T-cell (primary cell): ENCODE measurements around the gene SBNO1. TPM values are rescaled to one million over a fixed set of nuclear protein-coding genes. Genes with fewer than 3 reads are reported as not detected.

Experiments used
- ATAC-seq, 4 experiments: fragments of 200-7000 bp in 3 of 4; fragments of 150-1000 bp in 1 of 4; cut with Tn5 transposase; replicated peaks in 1 of 4; 1 replicate in 3 of 4; 2 replicates in 1 of 4; pipeline ENCODE4 v1.10.0; 2021; ENCODE audit warnings: moderate library complexity in 3 of 4, mild to moderate bottlenecking in 2 of 4, moderate number of reproducible peaks in 1 of 4
- CTCF ChIA-PET, 2 donors: fragments of 300-600 bp; sonication (Branson Sonifier 250); formaldehyde crosslinking; loops; one replicate each; lab custom pipeline; 2022; ENCODE audit warnings: antibody characterized with exemption in 2 of 2; lab: Charles Lee
- POLR2A ChIA-PET, 2 donors: fragments of 300-600 bp; sonication (Branson Sonifier 250); formaldehyde crosslinking; loops; one replicate each; lab custom pipeline; 2022; ENCODE audit warnings: antibody characterized with exemption in 2 of 2; lab: Charles Lee
- DNase-seq, 35 experiments: peaks; one replicate each; pipeline versions ENCODE4 v3.0.0 to v3.0.0-alpha.2; 2013 to 2023
- H3K27ac ChIP-seq: one replicate; pipeline ENCODE4 v1.5.1; 2013; ENCODE audit warnings: low read length
- H3K27me3 ChIP-seq, 2 experiments: replicated peaks in 1 of 2; 1 replicate in 1 of 2; 2 replicates in 1 of 2; pipeline versions ENCODE4 v1.6.1 to v1.7.0; 2013; ENCODE audit warnings: low read length in 1 of 2, mixed read lengths in 1 of 2; ENCODE audit not compliant: control insufficient read depth in 2 of 2, insufficient read depth in 2 of 2; ENCODE audit errors: extremely low read depth in 1 of 2
- H3K36me3 ChIP-seq, 2 donors: 1 replicate in 1 of 2; 2 replicates in 1 of 2; pipeline versions ENCODE4 v1.6.1 to v1.7.0; 2013; ENCODE audit warnings: low read length in 1 of 2; ENCODE audit not compliant: control insufficient read depth in 2 of 2, insufficient read depth in 1 of 2; ENCODE audit errors: extremely low read depth in 1 of 2
- H3K4me1 ChIP-seq, 2 experiments: 1 replicate in 1 of 2; 2 replicates in 1 of 2; pipeline versions ENCODE4 v1.6.1 to v1.7.0; 2013; ENCODE audit warnings: low read length in 2 of 2, mixed read lengths in 1 of 2; ENCODE audit not compliant: insufficient read depth in 2 of 2, control insufficient read depth in 1 of 2; ENCODE audit errors: extremely low read depth in 1 of 2
- H3K4me3 ChIP-seq, 2 donors: 1 replicate in 1 of 2; 2 replicates in 1 of 2; pipeline versions ENCODE4 v1.5.1 to v1.7.0; 2013; ENCODE audit warnings: mild to moderate bottlenecking in 2 of 2, low read length in 1 of 2, moderate library complexity in 1 of 2; ENCODE audit not compliant: control insufficient read depth in 1 of 2; ENCODE audit errors: extremely low read depth in 1 of 2
- H3K9me3 ChIP-seq: 2 replicates; pipeline ENCODE4 v1.7.0; 2013
- H3K27ac Mint-ChIP-seq, 2 donors: one replicate each; pipeline ENCODE4 v1.8.0; 2020 to 2021; ENCODE audit warnings: mild to moderate bottlenecking in 2 of 2, mixed read lengths in 2 of 2
- H3K27me3 Mint-ChIP-seq, 2 donors: one replicate each; pipeline ENCODE4 v1.8.0; 2021 to 2022; ENCODE audit warnings: mixed read lengths in 2 of 2
- H3K36me3 Mint-ChIP-seq: one replicate; pipeline ENCODE4 v1.8.0; 2021; ENCODE audit warnings: mixed read lengths
- H3K4me1 Mint-ChIP-seq, 3 donors: one replicate each; pipeline ENCODE4 v1.8.0; 2020 to 2022; ENCODE audit warnings: mixed read lengths in 3 of 3, mild to moderate bottlenecking in 1 of 3
- H3K4me3 Mint-ChIP-seq, 3 donors: one replicate each; pipeline ENCODE4 v1.8.0; 2020 to 2022; ENCODE audit warnings: mild to moderate bottlenecking in 3 of 3, mixed read lengths in 3 of 3, moderate library complexity in 3 of 3
- H3K9me3 Mint-ChIP-seq, 3 donors: one replicate each; pipeline ENCODE4 v1.8.0; 2020 to 2022; ENCODE audit warnings: mixed read lengths in 3 of 3
- WGBS: methylation state at CpG from one replicate; pipeline ENCODE4 v1.1.5; 2013; ENCODE audit warnings: missing lambda C conversion rate; ENCODE audit not compliant: insufficient coverage; 5-methylcytosine and 5-hydroxymethylcytosine counted together
- total RNA-seq, 35 experiments: library from RNA in 6 of 35; stranded (reverse) in 6 of 35; fragments of 120-200 nt in 1 of 35; gene quantifications; one replicate each; pipeline versions ENCODE4 v1.2.1 to v1.2.4 and lab custom pipeline; 2013 to 2026

Gene SBNO1
- total RNA-seq, 5 donors from 2014 or later (not counting 1 experiment from before 2014, with no cell fraction given), result 36.1 to 42.1 (median 38.6) TPM

- WGBS, result 31% methylated on average over 27 of the region's 32 CpGs
- Mint-ChIP-seq H3K27ac (peak overlapping the region in 1 of 2 donors; percentile 75), H3K4me3 (peak overlapping the region; percentile 77 to 79 (median 79)), H3K27me3 (no peaks in the 10 kb centered on the region), H3K9me3 (no peaks in the 10 kb centered on the region), H3K36me3 (no peaks in the 10 kb centered on the region), H3K4me1 (peaks cover 15 to 30% (median 28%) of the 10 kb centered on the region in 3 donors)
- no peaks in the 10 kb centered on the region for H3K9me3 ChIP-seq
- ATAC-seq (peak; percentile 2 to 26 (median 7)), DNase-seq (peak in 17 of 35 experiments; percentile 15 to 55 (median 22))
- peaks cover 13 to 39% of the 10 kb centered on the region in 2 experiments for H3K4me1 ChIP-seq
- peaks cover 0 to 5% of the 10 kb centered on the region in 2 experiments for H3K27me3 ChIP-seq
- H3K27ac ChIP-seq, result no peak overlapping the region
- peaks cover 0 to 2% of the 10 kb centered on the region in 2 donors for H3K36me3 ChIP-seq
- ChIA-PET CTCF (interaction anchor here in 1 of 2 donors (0.6 to 0.7 kb wide), 2 partner anchors 63 to 289 kb away, joined by 3 to 4 read pairs; partner anchors contain the start of gene ARL6IP4), POLR2A (interaction anchor here in 1 of 2 donors (0.6 to 1.1 kb wide), 2 partner anchors 28 to 167 kb away, joined by 3 read pairs; no protein-coding TSS in a partner anchor)
- peak overlapping the region; percentile 48 to 58 for H3K4me3 ChIP-seq
These were observed 95.2 kb downstream of the SBNO1 start for GRCh38 chr12:123269395-123269892.

GRCh38 chr12:123268850-123269249, 95.8 kb downstream of the SBNO1 start:
- WGBS, result 83% methylated on average over 12 of the region's 13 CpGs
- no peak overlapping the region for H3K27ac Mint-ChIP-seq

DNA sequence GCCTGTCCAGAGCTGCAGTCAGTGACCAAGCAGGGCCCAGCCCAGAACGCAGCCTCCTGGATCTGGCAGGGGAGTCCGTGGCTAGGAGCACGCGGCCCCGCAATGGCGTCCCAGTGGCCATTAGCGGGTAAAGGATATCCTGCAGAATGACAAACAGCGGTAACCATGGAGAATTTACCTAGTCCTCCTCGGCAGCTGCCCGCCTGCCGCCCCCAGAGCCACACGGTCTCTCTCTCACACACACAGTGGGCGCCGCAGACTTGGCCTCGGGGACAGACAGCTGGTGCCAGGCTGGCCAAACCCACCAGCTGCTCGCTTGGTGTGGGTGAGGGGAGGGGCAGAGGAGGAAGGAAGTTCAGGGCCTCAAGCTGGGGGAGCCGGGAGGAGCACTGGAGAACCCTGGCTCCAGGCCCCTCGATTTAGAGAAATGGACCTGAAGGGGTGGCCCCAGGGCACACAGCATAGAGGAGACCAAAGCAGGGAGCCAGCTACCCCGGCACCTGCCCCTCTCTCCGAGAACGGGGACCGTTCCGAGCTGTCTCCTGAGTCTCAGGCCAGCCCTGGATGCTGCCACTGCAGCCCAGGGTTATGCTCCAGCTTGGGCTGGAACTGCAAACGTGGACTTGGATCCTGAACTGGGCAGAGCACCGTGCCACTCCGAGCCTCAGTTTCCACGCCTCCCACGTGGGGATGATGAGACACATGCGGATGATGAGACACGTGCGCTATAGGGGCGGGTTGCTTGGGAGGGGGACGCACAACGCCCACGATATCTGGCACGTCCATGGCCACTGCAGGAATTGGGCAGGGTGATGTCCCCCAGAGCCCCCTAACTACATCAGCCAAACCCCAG, 96.4 kb downstream of the SBNO1 start:
- DNase-seq (peak in 1 of 35 experiments; percentile 9), ATAC-seq (no peak)
- Mint-ChIP-seq H3K4me3 (peak overlapping the region in 2 of 3 donors; percentile 55 to 79), H3K27ac (peak overlapping the region in 1 of 2 donors; percentile 48), H3K27me3 (no peaks in the 10 kb centered on the region), H3K4me1 (peaks cover 15 to 30% (median 28%) of the 10 kb centered on the region in 3 donors), H3K36me3 (no peaks in the 10 kb centered on the region), H3K9me3 (no peaks in the 10 kb centered on the region)
- WGBS, result 75% methylated on average over 25 of the region's 36 CpGs
- Histone ChIP-seq H3K36me3 (peaks cover 0 to 2% of the 10 kb centered on the region in 2 donors), H3K9me3 (no peaks in the 10 kb centered on the region), H3K27ac (no peak overlapping the region), H3K27me3 (peaks cover 0 to 5% of the 10 kb centered on the region in 2 experiments), H3K4me3 (peak overlapping the region in 1 of 2 donors; percentile 26), H3K4me1 (peaks cover 13 to 39% of the 10 kb centered on the region in 2 experiments)
- ChIA-PET POLR2A (interaction anchor here (0.6 to 1.1 kb wide), 3 partner anchors 26 to 944 kb away, joined by 3 read pairs; no protein-coding TSS in a partner anchor), CTCF (interaction anchor here in 1 of 2 donors (1.0 kb wide), 1 partner anchor 334 kb away, joined by 5 read pairs; no protein-coding TSS in a partner anchor)

More at GRCh38 chr12:123268850-123269249, 95.8 kb downstream of the SBNO1 start:
- H3K36me3 Mint-ChIP-seq, result no peaks in the 10 kb centered on the region
- H3K4me1 Mint-ChIP-seq, result peaks cover 15 to 30% (median 28%) of the 10 kb centered on the region in 3 donors
- Histone ChIP-seq H3K9me3 (no peaks in the 10 kb centered on the region), H3K27ac (no peak overlapping the region), H3K4me1 (peaks cover 13 to 39% of the 10 kb centered on the region in 2 experiments), H3K36me3 (peaks cover 0 to 2% of the 10 kb centered on the region in 2 donors), H3K4me3 (peak overlapping the region in 1 of 2 donors; percentile 26), H3K27me3 (peaks cover 0 to 5% of the 10 kb centered on the region in 2 experiments)
- ChIA-PET CTCF (interaction anchor here in 1 of 2 donors (0.6 to 0.7 kb wide), 2 partner anchors 63 to 288 kb away, joined by 3 to 4 read pairs; partner anchors contain the start of gene ARL6IP4), POLR2A (interaction anchor here in 1 of 2 donors (0.7 to 1.1 kb wide), 2 partner anchors 27 to 945 kb away, joined by 3 read pairs; no protein-coding TSS in a partner anchor)
- no peaks in the 10 kb centered on the region for H3K9me3 Mint-ChIP-seq
- no peaks in the 10 kb centered on the region for H3K27me3 Mint-ChIP-seq
- DNase-seq (no peak), ATAC-seq (no peak)
- H3K4me3 Mint-ChIP-seq, result peak overlapping the region; percentile 55 to 79 (median 56)

- CTCF ChIA-PET, result interaction anchor here (0.5 to 1.0 kb wide), 3 partner anchors 15 to 335 kb away, joined by 3 to 5 read pairs (median 4); no protein-coding TSS in a partner anchor
- peak overlapping the region in 1 of 2 donors; percentile 48 for H3K27ac Mint-ChIP-seq
- H3K9me3 Mint-ChIP-seq, result no peaks in the 10 kb centered on the region
- POLR2A ChIA-PET, result interaction anchor here in 1 of 2 donors (0.6 kb wide), 1 partner anchor 154 kb away, joined by 3 read pairs; no protein-coding TSS in a partner anchor
- no peak for ATAC-seq
- WGBS, result 100% methylated on average over 4 of the region's 7 CpGs
- H3K4me3 Mint-ChIP-seq, result peak overlapping the region in 1 of 3 donors; percentile 79
- H3K4me1 Mint-ChIP-seq, result peaks cover 15 to 28% (median 27%) of the 10 kb centered on the region in 3 donors
- Histone ChIP-seq H3K27me3 (peaks cover 0 to 5% of the 10 kb centered on the region in 2 experiments), H3K4me1 (peaks cover 13 to 36% of the 10 kb centered on the region in 2 experiments), H3K4me3 (no peak overlapping the region), H3K27ac (no peak overlapping the region), H3K36me3 (peaks cover 0 to 2% of the 10 kb centered on the region in 2 donors), H3K9me3 (no peaks in the 10 kb centered on the region)
- no peaks in the 10 kb centered on the region for H3K27me3 Mint-ChIP-seq
- H3K36me3 Mint-ChIP-seq, result no peaks in the 10 kb centered on the region
- no peak for DNase-seq
These were observed 97.2 kb downstream of the SBNO1 start for GRCh38 chr12:123267335-123267920.

DNA sequence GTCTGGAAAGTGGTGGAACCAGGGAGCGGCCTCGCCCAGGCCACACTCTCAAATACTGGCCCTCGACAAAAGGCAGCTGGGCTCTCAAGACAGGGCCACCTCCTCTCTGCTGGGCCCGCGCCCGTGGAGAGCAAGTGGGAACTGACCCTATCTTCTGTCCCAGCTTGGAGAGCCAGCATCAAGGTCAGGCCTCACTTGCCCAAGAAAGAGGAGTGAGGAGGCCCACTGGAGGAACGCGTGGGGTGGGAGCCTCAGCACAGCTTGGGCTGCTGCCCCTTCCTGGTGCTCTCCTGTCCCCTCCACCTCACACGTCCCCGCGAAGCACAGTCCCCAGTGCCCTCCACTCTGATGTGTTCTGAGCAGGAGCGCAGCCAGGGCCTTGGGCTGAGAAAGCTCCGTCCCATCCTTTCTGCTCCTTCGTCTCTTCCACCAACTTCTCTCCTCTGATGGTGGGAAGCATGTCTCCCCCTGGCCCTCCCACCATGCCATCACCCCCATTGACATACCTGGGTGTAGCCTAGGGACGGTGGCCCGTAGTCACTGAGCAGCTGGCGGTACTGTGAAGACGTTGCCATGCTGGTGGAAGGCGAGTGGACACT, 97.9 kb downstream of the SBNO1 start:
- no peak overlapping the region for H3K27ac ChIP-seq
- Mint-ChIP-seq H3K4me3 (no peak overlapping the region), H3K27me3 (no peaks in the 10 kb centered on the region), H3K36me3 (no peaks in the 10 kb centered on the region), H3K9me3 (no peaks in the 10 kb centered on the region), H3K27ac (no peak overlapping the region), H3K4me1 (peaks cover 15 to 25% (median 24%) of the 10 kb centered on the region in 3 donors)
- peaks cover 0 to 5% of the 10 kb centered on the region in 2 experiments for H3K27me3 ChIP-seq
- no peak for ATAC-seq
- peaks cover 0 to 2% of the 10 kb centered on the region in 2 donors for H3K36me3 ChIP-seq
- 94% methylated on average over 14 of the region's 19 CpGs for WGBS
- H3K9me3 ChIP-seq, result no peaks in the 10 kb centered on the region
- no peak overlapping the region for H3K4me3 ChIP-seq
- DNase-seq, result no peak
- H3K4me1 ChIP-seq, result peaks cover 13 to 30% of the 10 kb centered on the region in 2 experiments
- ChIA-PET CTCF (interaction anchor here (0.5 to 1.0 kb wide), 2 partner anchors 273 to 336 kb away, joined by 3 to 5 read pairs; no protein-coding TSS in a partner anchor), POLR2A (no interaction called here)
